ENCODE data around the gene OXNAD1. TPM values are rescaled to one million over a fixed set of nuclear protein-coding genes. Genes with fewer than 3 reads are reported as not detected.
A peak's percentile ranks its signal among the peaks of the same experiment; 100 is the strongest.

The OXNAD1 gene
- total and polyA plus RNA-seq, 2 experiments from 2014 or later, result 14.4 to 21.1 TPM

- DNase-seq (ENCODE audit: low spot score), result no peak
- Histone ChIP-seq H3K27ac (no peak overlapping the region), H3K9me3 (ENCODE audit: low read depth) (no peaks in the 10 kb centered on the region), H3K4me2 (no peak overlapping the region), H3K4me1 (ENCODE audit: insufficient read depth) (no peaks in the 10 kb centered on the region), H3K27me3 (no peaks in the 10 kb centered on the region), H3K9me2 (replicated peaks; ENCODE audit: insufficient read depth) (no peaks in the 10 kb centered on the region), H2AFZ (no peak overlapping the region), H3K36me3 (replicated peaks; ENCODE audit: insufficient read depth, low read depth) (no peaks in the 10 kb centered on the region), H3K4me3 (no peak overlapping the region), H3K79me2 (no peaks in the 10 kb centered on the region), H4K20me1 (ENCODE audit: insufficient read depth, poor library complexity, severe bottlenecking) (no peaks in the 10 kb centered on the region)
- over 99% methylated on average over 6 of the region's 6 CpGs for WGBS (ENCODE audit: low lambda C conversion rate, missing lambda C conversion rate)
- TF ChIP-seq EZH2 (IDR thresholded peaks at IDR 0.05; ENCODE audit: borderline replicate concordance) (no peak), CTCF (IDR thresholded peaks at IDR 0.05; ENCODE audit: poor library complexity) (no peak)
Observed at GRCh38 chr3:16317561-16317945, 52.5 kb downstream of the OXNAD1 start.

DNA sequence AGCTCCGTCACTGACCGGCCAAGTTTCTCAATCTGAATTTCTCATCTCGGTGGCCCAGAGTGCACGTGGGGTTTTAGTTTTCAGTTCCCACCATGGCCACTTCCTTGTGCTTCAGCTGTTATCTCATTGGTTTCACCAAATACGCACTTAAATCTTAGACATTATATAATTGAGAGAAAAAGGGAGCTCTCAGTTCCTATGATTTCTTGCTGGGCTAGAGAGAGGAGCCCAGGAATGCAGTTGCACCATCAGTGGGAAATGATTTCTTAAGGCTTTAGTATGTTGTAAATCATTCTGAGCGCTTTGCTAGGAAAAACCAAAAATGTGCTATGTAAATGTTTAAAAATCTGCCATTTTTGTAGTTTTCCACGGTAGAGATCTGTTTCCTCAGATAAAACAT lies 53.2 kb downstream of the OXNAD1 start:
- Histone ChIP-seq H3K4me3 (no peak overlapping the region), H3K9me2 (replicated peaks; ENCODE audit: insufficient read depth) (no peaks in the 10 kb centered on the region), H3K27ac (no peak overlapping the region), H3K4me2 (peak overlapping the region; percentile 10), H3K4me1 (ENCODE audit: insufficient read depth) (no peaks in the 10 kb centered on the region), H2AFZ (no peak overlapping the region), H3K36me3 (replicated peaks; ENCODE audit: insufficient read depth, low read depth) (no peaks in the 10 kb centered on the region), H3K9me3 (ENCODE audit: low read depth) (no peaks in the 10 kb centered on the region), H3K27me3 (no peaks in the 10 kb centered on the region), H3K79me2 (no peaks in the 10 kb centered on the region), H4K20me1 (ENCODE audit: insufficient read depth, poor library complexity, severe bottlenecking) (no peaks in the 10 kb centered on the region)
- TF ChIP-seq CTCF (IDR thresholded peaks at IDR 0.05; ENCODE audit: poor library complexity) (no peak), EZH2 (IDR thresholded peaks at IDR 0.05; ENCODE audit: borderline replicate concordance) (no peak), EZH2phosphoT487 (IDR thresholded peaks at IDR 0.05; ENCODE audit: low read depth, severe bottlenecking, unreplicated experiment) (no peak)
- peak; percentile 29 for DNase-seq (ENCODE audit: low spot score)
- 63% methylated on average over 7 of the region's 7 CpGs for WGBS (ENCODE audit: low lambda C conversion rate, missing lambda C conversion rate)

- Histone ChIP-seq H3K4me3 (no peak overlapping the region), H3K9me3 (ENCODE audit: low read depth) (no peaks in the 10 kb centered on the region), H3K79me2 (no peaks in the 10 kb centered on the region), H3K9me2 (replicated peaks; ENCODE audit: insufficient read depth) (no peaks in the 10 kb centered on the region), H4K20me1 (ENCODE audit: insufficient read depth, poor library complexity, severe bottlenecking) (no peaks in the 10 kb centered on the region), H2AFZ (no peak overlapping the region), H3K27me3 (no peaks in the 10 kb centered on the region), H3K4me1 (ENCODE audit: insufficient read depth) (no peaks in the 10 kb centered on the region), H3K27ac (no peak overlapping the region), H3K36me3 (replicated peaks; ENCODE audit: insufficient read depth, low read depth) (no peaks in the 10 kb centered on the region), H3K4me2 (no peak overlapping the region)
- WGBS (ENCODE audit: low lambda C conversion rate, missing lambda C conversion rate), result 59% methylated on average over 4 of the region's 4 CpGs
- DNase-seq (ENCODE audit: low spot score), result no peak
- TF ChIP-seq EZH2phosphoT487 (IDR thresholded peaks at IDR 0.05; ENCODE audit: low read depth, severe bottlenecking, unreplicated experiment), result no peak
- TF ChIP-seq CTCF (IDR thresholded peaks at IDR 0.05; ENCODE audit: poor library complexity), result peak; percentile 14
- no peak for TF ChIP-seq EZH2 (IDR thresholded peaks at IDR 0.05; ENCODE audit: borderline replicate concordance)
Observed at GRCh38 chr3:16319307-16319706, 54.3 kb downstream of the OXNAD1 start.

DNA sequence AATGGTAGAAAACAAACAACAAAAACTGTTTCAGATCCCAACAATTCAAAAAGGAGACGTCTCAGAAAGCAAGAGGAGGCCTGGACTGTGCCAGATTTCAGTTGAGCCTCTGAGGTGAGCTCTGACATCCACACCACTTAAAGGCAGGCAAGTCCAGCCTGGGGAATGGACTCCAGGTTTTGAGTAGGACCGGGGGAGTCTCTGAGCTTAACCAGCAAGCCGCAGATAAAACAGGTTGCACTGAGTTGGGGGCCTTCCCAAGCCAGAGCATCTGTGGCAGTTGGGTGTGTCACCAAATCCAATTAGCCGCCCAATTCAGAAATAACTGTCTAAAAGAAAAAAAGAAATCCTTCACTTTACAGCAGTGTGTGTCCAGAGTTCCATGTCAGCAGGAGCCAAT lies 54.7 kb downstream of the OXNAD1 start:
- no peak for DNase-seq (ENCODE audit: low spot score)
- 96% methylated on average over 4 of the region's 4 CpGs for WGBS (ENCODE audit: low lambda C conversion rate, missing lambda C conversion rate)
- Histone ChIP-seq H3K36me3 (replicated peaks; ENCODE audit: insufficient read depth, low read depth) (no peaks in the 10 kb centered on the region), H3K4me2 (no peak overlapping the region), H3K9me2 (replicated peaks; ENCODE audit: insufficient read depth) (no peaks in the 10 kb centered on the region), H3K79me2 (no peaks in the 10 kb centered on the region), H3K4me1 (ENCODE audit: insufficient read depth) (no peaks in the 10 kb centered on the region), H2AFZ (no peak overlapping the region), H3K9me3 (ENCODE audit: low read depth) (no peaks in the 10 kb centered on the region), H4K20me1 (ENCODE audit: insufficient read depth, poor library complexity, severe bottlenecking) (no peaks in the 10 kb centered on the region), H3K27me3 (no peaks in the 10 kb centered on the region), H3K4me3 (no peak overlapping the region), H3K27ac (no peak overlapping the region)
- TF ChIP-seq CTCF (IDR thresholded peaks at IDR 0.05; ENCODE audit: poor library complexity), result no peak
- no peak for TF ChIP-seq EZH2phosphoT487 (IDR thresholded peaks at IDR 0.05; ENCODE audit: low read depth, severe bottlenecking, unreplicated experiment)
- TF ChIP-seq EZH2 (IDR thresholded peaks at IDR 0.05; ENCODE audit: borderline replicate concordance), result no peak
